GM21515 (cell line): ENCODE data around the gene RNF217.
"Not testable (repeated sequence)": the region's sequence is repeated elsewhere in the genome, so short reads cannot be mapped to it uniquely, and the experiment has no call there.

Experiments
- ATAC-seq: cut with Tn5 transposase; IDR thresholded peaks from one replicate; pipeline ENCODE4 v1.9.1; 2021; ENCODE audit not compliant: unreplicated experiment

RNF217 gene

DNA sequence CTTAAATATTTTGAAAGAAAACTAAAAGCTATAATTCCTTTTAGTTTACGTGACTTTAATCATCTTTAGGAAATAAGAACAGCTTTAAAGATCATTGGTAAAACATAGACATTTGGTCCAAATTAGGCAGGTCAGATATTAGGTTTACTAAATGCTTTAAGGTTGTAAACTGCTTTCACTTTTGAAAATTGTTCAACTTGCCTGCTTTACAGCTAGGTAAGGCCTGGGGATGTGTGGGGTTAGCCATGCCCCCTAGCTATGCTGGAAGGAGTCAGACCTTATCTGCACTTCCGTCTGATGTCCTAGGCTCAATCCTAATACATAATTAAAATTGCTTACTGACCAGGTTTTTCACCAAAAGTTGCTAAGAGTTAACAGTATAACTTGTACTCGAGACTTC is 160.8 kb downstream of the RNF217 start:
- ATAC-seq: no peak

DNA sequence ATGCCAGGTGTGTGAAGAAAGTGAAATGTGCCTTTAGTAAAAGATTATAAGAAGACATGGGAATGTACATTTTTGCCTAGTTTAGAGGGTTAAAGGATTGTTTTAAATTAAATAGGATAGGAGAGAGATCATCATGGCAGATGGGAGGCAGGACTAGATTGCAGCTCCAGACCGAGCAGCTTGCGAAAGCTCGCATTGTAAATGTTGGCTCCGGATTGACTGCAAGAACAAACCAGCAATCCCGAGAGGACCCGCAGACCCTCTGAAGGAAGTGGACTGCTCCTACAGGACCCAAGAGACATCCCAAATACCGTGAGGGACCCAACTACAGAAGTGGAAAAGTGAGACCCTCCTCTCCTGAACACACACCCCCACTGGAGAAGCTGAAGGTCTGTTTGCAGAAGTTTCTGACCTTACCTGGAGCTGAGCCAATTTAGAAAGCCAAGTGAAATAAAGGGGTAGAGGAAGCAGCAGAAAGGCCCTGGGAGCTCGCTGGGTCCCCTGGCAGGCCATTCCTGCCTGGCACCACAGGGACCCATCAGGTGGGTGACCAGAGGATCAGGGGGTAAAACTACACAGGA is 161.3 kb downstream of the RNF217 start:
- ATAC-seq: no peak

DNA sequence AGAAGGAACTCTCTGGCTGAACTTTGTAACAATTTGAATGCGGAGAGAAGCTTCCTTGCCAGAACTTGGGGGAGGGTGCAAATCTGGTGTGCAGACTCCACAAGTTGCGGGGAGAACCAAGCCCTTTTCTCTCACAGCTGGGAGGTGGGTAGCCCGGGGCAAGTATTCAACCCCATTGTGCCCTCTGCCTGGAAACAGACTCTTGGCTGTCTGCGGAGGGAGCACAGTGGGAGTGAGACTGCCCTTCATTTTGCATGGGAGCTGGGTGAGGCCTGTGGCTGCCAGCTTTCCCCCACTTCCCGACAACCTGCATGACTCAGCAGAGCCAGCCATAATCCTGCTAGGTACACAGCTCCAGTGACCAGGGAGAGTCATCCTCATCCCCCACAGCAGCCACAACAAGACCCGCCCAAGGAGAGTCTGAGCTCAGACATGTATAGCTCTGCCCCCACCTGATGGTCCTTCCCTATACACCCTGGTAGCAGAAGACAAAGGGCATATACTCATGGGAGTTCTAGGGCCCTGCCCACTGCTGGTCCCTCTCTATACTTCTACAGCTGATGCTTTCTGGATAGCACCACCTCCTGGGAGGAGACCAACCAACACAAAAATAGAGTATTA is 161.9 kb downstream of the RNF217 start:
- no peak for ATAC-seq

DNA sequence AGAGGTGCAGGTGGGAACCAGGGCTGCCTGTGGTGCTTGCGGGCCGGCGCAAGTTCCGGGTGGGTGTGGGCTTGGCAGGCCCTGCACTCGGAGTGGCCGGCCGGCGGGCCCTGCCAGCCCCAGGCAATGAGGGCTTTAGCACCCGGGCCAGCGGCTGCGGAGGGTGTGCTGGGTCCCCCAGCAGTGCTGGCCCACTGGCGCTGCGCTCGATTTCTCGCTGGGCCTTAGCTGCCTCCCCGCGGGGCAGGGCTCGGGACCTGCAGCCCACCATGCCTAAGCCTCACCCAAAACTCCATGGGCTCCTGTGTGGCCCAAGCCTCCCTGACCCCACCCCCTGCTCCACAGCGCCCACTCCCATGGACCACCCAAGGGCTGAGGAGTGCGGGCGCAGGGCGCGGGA is 163.6 kb downstream of the RNF217 start:
- not testable (repeated sequence) for ATAC-seq

DNA sequence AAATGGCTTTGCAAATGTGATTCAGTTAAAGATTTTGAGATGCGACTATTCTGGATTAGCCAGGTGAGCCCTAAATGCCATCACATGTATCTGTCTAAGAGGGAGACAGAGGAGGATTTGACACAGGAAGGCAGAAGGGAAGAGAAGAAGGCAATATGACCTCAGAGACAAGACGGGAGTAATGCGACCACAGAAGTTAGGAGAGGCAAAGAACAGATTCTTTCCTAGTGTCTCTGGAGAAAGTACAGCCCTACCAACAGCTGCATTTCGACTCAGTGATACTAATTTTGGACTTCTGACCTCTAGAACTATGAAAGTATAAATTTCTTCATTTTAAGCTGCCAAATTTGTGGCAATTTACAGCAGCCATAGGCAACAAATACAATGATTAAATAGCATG is 167.1 kb downstream of the RNF217 start:
- ATAC-seq: no peak

DNA sequence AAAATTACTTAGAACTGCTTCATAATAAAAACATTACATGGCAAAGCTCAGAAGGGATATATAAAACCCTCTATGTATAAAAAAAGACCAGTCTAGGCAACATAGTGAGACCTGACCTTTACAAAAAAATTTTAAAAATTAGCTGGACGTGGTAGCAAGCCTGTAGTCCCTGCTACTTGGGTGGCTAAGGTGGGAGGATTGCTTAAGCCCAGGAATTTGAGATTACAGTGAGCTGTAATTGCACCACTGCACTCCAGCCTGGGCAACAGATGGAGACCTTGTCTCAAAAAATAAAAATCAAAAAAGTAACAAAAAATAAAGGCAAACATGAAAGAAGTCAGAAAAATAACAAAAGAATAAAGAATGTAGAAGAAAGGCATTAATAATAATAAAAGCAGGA is 169.8 kb downstream of the RNF217 start:
- no peak for ATAC-seq

DNA sequence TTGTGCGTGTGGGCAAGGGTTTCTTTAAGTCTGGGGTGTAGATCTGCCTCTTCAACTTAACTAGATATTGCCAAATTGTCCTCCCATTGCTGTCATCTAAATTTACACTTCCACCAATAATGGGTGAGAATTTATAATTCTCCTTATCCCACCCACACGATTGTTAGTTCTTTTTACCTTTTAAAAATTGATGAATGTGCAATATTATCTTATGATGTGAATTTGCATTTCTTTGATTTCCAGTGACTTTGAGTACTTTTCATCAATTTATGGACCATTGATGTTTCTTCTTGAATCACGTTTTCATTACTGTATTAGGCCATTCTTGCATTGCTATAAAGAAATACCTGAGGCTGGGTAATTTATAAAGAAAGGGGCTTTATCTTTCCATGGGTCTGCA is 174.1 kb downstream of the RNF217 start:
- no peak for ATAC-seq

DNA sequence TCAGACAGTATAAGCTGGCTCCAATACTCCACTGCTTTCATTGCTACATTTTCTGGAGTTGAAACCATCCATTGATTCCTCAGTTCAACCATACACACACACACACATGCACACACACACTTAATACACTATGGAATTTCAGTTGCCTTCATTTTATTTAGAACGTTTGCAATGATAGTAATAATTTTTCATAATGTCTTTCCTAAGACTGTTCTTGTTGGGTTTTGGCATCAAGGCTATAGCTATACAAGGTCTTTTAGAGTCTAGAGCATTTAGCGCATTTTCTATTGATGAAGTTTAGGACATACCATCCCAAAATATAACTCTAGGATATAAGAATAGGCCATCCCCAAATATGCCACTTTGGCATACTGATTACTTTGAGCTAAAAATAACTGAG is 175.8 kb downstream of the RNF217 start:
- ATAC-seq: no peak

DNA sequence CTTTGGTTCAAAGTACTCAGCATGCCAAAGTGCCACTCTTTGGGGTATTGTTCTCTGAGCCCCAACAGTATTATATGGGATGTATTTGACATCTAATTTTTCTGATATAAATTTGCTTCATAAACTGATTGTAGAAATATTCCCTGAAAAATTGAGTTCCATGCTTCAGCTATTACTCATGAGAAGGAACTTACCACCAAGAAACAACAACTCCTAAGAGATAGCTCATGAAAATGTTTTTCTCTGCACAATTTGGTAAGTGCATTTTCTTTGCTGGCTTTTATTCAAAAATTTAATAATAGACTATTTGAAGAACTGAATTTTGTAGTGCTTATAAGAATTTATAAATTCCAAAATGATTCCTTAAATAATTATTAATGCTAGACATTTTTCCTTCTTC is 178.6 kb downstream of the RNF217 start:
- no peak for ATAC-seq
